Measurements from ENCODE around the gene EPB41L5. TPM values are rescaled to one million over a fixed set of nuclear protein-coding genes. Genes with fewer than 3 reads are reported as not detected.

EPB41L5 gene
- total and polyA plus RNA-seq, 11 donors: 3.1 to 16.9 (median 9.8) TPM

DNA sequence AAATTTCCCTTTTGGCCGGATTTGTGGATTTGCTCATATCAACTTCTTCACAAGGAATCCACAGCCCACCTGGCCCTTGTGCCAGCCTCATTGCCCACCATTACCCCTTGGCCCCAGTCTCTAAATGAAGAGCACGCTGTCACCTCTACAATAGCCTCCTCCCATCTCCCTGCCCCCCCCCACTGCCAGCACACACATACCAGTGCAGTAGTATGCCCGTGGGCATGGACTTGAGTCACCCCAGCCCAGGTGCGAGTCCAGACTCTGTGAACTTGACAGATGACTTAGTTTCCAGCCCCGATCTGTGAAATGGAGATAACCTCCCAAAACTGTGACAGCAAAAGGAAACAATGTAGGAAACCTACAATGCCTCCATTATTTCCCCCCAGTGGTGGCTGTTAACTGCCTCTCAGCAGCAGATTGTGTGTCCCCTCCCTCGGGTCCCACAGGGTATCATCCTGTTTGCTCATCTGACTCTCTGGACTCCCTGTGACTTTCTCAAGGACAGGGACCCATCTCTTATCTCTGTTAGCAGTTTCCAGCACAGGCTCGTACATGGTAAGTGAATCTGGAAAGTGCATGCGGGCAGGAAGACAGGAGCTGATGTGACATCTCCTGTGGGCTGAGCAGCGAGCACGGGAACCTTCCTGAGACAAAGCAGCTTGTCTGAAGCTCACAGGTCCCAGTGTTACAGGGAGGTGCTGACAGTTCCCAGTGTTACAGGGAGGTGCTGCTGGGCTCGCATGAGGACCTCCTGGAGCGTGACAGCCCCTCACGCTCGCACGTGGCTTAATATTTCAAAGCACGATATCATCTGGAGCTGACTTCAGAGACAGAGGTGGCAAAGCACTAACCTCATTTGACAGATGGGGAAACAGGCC is 214.5 kb downstream of the EPB41L5 start:
- Histone ChIP-seq H3K27ac (no peak overlapping the region), H3K4me1 (peaks cover 0 to 40% (median 13%) of the 10 kb centered on the region in 12 donors), H3K9me3 (peaks cover 0 to 5% (median 0%) of the 10 kb centered on the region in 12 donors), H3K4me3 (no peak overlapping the region), H3K27me3 (no peaks in the 10 kb centered on the region), H3K36me3 (no peaks in the 10 kb centered on the region)
- intact Hi-C loops (cut with DNase I): loop anchor here in 4 of 10 donors (5.0 to 10.0 kb wide), 2 partner anchors 85 to 87 kb away; no protein-coding TSS in a partner anchor
- 64 to 70% (median 67%) methylated on average over 16 of the region's 16 CpGs for WGBS, 4 donors
- ATAC-seq: no peak
- TF ChIP-seq, protein P1, sequence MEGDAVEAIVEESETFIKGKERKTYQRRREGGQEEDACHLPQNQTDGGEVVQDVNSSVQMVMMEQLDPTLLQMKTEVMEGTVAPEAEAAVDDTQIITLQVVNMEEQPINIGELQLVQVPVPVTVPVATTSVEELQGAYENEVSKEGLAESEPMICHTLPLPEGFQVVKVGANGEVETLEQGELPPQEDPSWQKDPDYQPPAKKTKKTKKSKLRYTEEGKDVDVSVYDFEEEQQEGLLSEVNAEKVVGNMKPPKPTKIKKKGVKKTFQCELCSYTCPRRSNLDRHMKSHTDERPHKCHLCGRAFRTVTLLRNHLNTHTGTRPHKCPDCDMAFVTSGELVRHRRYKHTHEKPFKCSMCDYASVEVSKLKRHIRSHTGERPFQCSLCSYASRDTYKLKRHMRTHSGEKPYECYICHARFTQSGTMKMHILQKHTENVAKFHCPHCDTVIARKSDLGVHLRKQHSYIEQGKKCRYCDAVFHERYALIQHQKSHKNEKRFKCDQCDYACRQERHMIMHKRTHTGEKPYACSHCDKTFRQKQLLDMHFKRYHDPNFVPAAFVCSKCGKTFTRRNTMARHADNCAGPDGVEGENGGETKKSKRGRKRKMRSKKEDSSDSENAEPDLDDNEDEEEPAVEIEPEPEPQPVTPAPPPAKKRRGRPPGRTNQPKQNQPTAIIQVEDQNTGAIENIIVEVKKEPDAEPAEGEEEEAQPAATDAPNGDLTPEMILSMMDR (IDR thresholded peaks at IDR 0.05): no peak
- DNase-seq: no peak

DNA sequence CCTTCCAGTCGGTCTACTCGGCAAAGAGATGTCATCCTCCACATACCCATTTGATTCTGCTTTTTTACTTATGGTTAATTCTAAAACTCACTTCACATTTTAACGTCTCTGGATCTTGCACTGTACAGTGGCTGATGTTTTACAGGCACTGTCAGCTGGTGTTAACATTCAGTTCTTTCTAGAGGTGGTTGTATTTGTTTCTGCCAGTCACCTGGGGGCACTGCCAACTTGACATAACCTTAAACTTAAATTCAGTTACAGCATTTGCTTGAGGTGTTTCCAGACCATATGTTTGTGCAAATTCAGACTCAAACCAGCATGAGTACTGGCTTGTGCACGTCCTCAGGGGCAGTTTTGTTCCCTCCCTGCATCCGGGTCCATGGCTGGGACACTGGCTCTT is 215.6 kb downstream of the EPB41L5 start:
- Histone ChIP-seq H3K36me3 (no peaks in the 10 kb centered on the region), H3K4me1 (peaks cover 0 to 45% (median 8%) of the 10 kb centered on the region in 12 donors), H3K4me3 (no peak overlapping the region), H3K9me3 (no peaks in the 10 kb centered on the region), H3K27me3 (no peaks in the 10 kb centered on the region), H3K27ac (no peak overlapping the region)
- 52 to 65% (median 60%) methylated on average over 5 of the region's 5 CpGs for WGBS, 4 donors
- DNase-seq (no peak), ATAC-seq (peak in 1 of 4 donors; percentile 20)
- no peak for TF ChIP-seq POLR2A (IDR thresholded peaks at IDR 0.05)
- TF ChIP-seq, protein P1 (IDR thresholded peaks at IDR 0.05): peak in 2 of 12 donors; percentile 9 to 18
- intact Hi-C loops (cut with DNase I): loop anchor here in 4 of 10 donors (5.0 to 10.0 kb wide), 2 partner anchors 84 to 86 kb away; no protein-coding TSS in a partner anchor

Other genes starting within 250 kb of the EPB41L5 start
- gene TMEM185B, start 210.3 kb downstream of the EPB41L5 start, total RNA-seq: 10 to 100 TPM; 16.1 to 29.8 (median 26.8) TPM
- gene TMEM185B, start 210.3 kb downstream of the EPB41L5 start, polyA plus RNA-seq: 10 to 100 TPM in 1 of 2 donors, 1 to 10 TPM in 1; 7.8 to 21.2 TPM
- 10 to 100 TPM; 35.7 to 59.9 (median 45.1) TPM for gene RALB, start 239.8 kb downstream of the EPB41L5 start, total RNA-seq
- gene RALB, start 239.8 kb downstream of the EPB41L5 start, polyA plus RNA-seq: 100 to 1,000 TPM in 1 of 2 donors, 10 to 100 TPM in 1; 30.5 to 111 TPM